GM12872 (cell line): ENCODE results near the gene PDE4D.

Source experiments
- TF ChIP-seq, protein P1 (sequence below): IDR thresholded peaks from 3 replicates; pipeline ENCODE4 v1.5.1; 2011; ENCODE audit warnings: low read depth, mild to moderate bottlenecking, low read length, moderate library complexity; ENCODE audit not compliant: insufficient read depth

Gene PDE4D

DNA sequence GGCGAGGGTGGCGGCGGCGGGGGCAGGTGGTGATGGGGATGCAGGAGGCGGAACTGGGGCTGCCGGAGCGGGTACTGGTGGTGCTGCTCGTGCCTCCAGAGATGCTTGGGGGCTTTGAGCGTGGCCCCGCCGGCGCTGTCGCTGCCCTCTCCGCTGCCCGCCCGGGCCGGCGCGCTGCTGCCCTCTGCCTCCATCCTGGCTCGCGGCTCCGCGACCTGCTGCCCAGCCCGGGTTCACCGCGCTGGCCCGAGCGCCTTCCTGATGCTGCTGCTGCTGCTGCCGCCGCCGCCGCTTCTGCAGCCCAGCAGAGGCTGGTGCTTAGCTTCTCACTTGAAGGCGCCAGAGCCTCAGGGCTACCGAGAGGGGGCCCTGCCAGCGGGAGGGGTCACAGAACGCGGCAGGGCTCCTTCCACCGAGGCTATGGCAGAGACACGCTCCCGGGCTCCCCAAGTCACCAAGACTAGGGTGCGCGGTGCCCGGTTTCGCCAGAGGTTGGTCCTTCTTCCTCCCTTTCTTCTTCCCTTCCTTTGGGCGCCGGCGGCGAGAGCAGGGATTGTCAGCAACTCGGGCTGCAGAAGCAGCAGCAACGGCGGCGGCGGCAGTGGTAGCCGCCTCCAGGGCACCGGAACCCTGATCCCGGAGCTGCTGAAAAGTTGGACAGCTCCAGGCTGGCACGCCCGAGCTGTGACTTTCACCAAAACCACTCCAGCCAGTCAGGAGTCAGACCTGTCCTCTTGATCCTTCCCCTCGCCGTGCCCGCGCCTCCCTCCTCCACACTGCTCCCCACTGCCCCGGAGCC, at the start of gene PDE4D:
Gene PDE4D, minus strand, starts transcription at position 298 of the 799 bp plus-strand sequence.
- TF ChIP-seq, protein P1, sequence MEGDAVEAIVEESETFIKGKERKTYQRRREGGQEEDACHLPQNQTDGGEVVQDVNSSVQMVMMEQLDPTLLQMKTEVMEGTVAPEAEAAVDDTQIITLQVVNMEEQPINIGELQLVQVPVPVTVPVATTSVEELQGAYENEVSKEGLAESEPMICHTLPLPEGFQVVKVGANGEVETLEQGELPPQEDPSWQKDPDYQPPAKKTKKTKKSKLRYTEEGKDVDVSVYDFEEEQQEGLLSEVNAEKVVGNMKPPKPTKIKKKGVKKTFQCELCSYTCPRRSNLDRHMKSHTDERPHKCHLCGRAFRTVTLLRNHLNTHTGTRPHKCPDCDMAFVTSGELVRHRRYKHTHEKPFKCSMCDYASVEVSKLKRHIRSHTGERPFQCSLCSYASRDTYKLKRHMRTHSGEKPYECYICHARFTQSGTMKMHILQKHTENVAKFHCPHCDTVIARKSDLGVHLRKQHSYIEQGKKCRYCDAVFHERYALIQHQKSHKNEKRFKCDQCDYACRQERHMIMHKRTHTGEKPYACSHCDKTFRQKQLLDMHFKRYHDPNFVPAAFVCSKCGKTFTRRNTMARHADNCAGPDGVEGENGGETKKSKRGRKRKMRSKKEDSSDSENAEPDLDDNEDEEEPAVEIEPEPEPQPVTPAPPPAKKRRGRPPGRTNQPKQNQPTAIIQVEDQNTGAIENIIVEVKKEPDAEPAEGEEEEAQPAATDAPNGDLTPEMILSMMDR = no peak

DNA sequence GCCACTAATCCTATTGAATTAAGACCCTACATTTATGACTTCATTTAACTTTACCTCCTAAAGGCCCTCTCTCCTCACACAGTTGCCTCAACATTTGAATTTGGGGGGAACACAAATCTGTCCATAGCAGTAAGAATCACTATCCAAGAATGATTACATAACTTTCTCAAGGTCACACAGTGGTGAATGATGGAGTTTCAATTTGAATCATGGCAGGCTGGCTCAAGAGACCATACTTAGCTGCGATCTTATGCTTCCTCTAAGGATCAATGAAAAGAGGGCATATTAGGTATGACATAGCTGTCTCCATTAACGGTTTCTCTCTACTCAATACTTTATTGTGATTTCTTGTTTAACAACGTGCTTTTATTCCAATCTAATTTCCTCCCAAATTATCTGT, 44.1 kb upstream of the PDE4D start:
- TF ChIP-seq, protein P1 = no peak

DNA sequence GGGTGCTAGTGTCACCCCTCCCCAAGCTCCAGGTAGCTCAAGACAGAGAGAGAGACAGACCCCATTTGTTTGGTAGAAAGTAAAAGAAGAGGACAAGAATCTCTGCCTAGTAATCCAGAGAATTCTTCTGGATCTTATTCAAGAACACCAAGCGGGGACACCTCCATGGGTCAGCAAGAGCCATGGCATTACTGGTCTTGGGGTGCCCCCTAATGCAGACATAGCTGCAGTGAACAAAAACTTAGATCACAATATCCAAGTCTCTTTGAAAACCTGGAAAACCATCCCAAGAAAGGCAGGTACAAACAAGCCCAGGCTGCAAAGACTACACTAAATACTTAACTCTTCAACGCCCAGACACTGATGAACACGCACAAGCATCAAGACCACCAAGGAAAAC, 29.9 kb upstream of the PDE4D start:
- TF ChIP-seq, protein P1 = no peak

DNA sequence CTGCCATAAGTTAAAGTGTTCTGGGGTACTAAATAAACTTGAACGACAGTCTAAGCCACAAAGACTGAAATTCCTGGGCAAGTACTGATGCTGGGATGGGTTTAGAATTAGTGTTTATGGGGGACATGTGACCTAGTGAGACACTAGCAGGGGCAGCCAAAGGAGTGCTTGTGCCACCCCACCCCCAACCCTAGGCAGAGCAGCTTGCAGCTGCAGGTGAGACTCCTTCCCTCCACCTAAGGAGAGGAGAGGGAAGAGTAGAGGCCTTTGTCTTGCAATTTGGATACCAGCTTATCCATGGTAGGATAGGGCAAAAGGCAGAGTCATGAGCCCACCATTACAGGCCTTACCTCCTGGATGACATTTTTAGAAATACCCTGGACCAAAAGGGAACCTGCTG, 28.7 kb upstream of the PDE4D start:
- TF ChIP-seq, protein P1 = no peak

DNA sequence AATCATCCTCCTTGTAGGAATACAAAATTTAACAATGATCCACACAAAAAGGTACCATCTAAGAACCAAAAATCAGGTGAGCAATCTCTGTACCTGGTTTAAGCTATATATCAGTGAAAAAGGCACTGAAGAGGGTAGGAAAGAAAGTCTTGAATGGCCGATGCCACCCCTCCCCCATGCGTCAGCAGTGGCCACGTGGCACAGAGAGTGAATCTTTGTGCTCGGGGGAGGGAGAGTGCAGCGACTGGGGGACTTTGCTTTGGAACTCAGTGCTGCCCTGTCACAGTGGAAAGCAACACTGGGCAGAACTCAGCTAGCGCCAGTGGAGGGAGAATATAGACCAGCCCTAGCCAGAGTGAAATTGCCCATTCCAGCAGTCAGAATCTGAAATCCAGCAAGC, 28.3 kb upstream of the PDE4D start:
- TF ChIP-seq, protein P1 = no peak

DNA sequence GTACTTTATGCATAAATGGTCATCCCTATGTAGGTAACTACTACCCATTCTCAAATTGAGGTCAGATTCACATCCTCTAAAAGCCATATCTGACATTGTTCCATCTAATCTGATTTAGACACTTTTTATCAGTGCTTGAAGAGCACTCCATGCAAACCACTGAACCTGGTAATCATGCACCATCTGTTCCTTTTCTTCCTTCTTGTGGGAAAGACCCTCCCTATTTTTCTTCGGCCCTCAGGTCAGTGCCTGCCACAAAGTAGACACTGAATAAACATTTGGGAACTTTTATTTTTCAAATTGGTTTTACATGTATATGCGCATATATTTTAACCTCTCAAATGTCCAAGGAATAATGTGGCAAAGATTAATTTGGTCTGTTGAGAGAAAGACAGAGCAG, 26.0 kb upstream of the PDE4D start:
- TF ChIP-seq, protein P1 = no peak

DNA sequence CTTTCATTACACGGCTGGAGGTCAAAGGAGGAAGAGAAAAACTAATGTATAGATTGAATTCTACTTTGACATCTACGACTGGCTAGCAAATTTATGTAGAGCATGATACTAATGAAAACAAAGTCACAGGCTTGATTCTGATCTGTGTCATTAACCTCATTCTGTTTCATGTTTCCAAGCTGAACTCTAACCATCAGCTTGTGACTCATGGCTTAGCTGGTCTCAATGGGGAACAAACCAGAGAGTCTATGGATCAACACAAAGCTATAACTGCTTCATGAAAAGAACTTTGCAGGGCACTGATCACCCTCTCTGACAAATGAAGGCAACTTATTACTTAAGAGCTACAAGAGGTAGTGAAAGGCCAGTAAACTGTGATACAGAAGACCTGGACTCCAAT, 23.6 kb upstream of the PDE4D start:
- TF ChIP-seq, protein P1 = no peak
